ENCODE data around the gene CRLF1. TPM values are rescaled to one million over a fixed set of nuclear protein-coding genes. Genes with fewer than 3 reads are reported as not detected.

CRLF1 gene
- total RNA-seq, 4 donors from 2014 or later: 14.9 to 61.6 (median 35.3) TPM

- no peak for DNase-seq
- Histone ChIP-seq H3K27ac (no peak overlapping the region), H3K4me1 (peaks cover 10 to 13% of the 10 kb centered on the region in 2 donors), H3K27me3 (no peaks in the 10 kb centered on the region), H3K9me3 (no peaks in the 10 kb centered on the region), H3K4me3 (no peak overlapping the region), H3K36me3 (peaks cover 0 to 55% of the 10 kb centered on the region in 2 donors)
- intact Hi-C loops (cut with DNase I; ENCODE audit: low total_unique reads) (no loop called here), in situ Hi-C loops (cut with MboI; ENCODE audit: low sequenced_read_pairs in 4 of 4) (loop anchor here in 1 of 4 donors (25.0 kb wide), 1 partner anchor 106 kb away; no protein-coding TSS in a partner anchor)
- ATAC-seq: no peak
- TF ChIP-seq POLR2A (IDR thresholded peaks at IDR 0.05): no peak
Observed at GRCh38 chr19:18568367-18568766, 38.2 kb downstream of the CRLF1 start.

GRCh38 chr19:18566953-18567352 lies 39.6 kb downstream of the CRLF1 start:
- no peak overlapping the region for H3K27ac ChIP-seq
- no peaks in the 10 kb centered on the region for H3K9me3 ChIP-seq
- H3K4me3 ChIP-seq: no peak overlapping the region
- in situ Hi-C loops (cut with MboI; ENCODE audit: low sequenced_read_pairs in 4 of 4) (loop anchor here in 1 of 4 donors (25.0 kb wide), 1 partner anchor 105 kb away; no protein-coding TSS in a partner anchor), intact Hi-C loops (cut with DNase I; ENCODE audit: low total_unique reads) (no loop called here)
- ATAC-seq: no peak
- H3K27me3 ChIP-seq: no peaks in the 10 kb centered on the region
- no peak for DNase-seq
- TF ChIP-seq POLR2A (IDR thresholded peaks at IDR 0.05) (no peak), CTCF (IDR thresholded peaks at IDR 0.05 in 4 of 5, conservative IDR thresholded peaks at IDR 0.05 in 1 of 5) (no peak)
- no peaks in the 10 kb centered on the region for H3K4me1 ChIP-seq
- H3K36me3 ChIP-seq: peaks cover 0 to 58% of the 10 kb centered on the region in 2 donors

GRCh38 chr19:18562086-18562485 lies 44.5 kb downstream of the CRLF1 start:
- Histone ChIP-seq H3K36me3 (peaks cover 0 to 42% of the 10 kb centered on the region in 2 donors), H3K9me3 (no peaks in the 10 kb centered on the region), H3K4me3 (no peak overlapping the region), H3K27me3 (no peaks in the 10 kb centered on the region), H3K27ac (peak overlapping the region; percentile 67 to 95 (median 72)), H3K4me1 (peaks cover 0 to 15% of the 10 kb centered on the region in 2 donors)
- intact Hi-C loops (cut with DNase I; ENCODE audit: low total_unique reads): no loop called here
- in situ Hi-C loops (cut with MboI; ENCODE audit: low sequenced_read_pairs in 4 of 4): loop anchor here in 1 of 4 donors (25.0 kb wide), 1 partner anchor 100 kb away; no protein-coding TSS in a partner anchor
- no peak for DNase-seq
- no peak for ATAC-seq
- TF ChIP-seq POLR2A (IDR thresholded peaks at IDR 0.05) (no peak), CTCF (IDR thresholded peaks at IDR 0.05 in 4 of 5, conservative IDR thresholded peaks at IDR 0.05 in 1 of 5) (no peak)

DNA sequence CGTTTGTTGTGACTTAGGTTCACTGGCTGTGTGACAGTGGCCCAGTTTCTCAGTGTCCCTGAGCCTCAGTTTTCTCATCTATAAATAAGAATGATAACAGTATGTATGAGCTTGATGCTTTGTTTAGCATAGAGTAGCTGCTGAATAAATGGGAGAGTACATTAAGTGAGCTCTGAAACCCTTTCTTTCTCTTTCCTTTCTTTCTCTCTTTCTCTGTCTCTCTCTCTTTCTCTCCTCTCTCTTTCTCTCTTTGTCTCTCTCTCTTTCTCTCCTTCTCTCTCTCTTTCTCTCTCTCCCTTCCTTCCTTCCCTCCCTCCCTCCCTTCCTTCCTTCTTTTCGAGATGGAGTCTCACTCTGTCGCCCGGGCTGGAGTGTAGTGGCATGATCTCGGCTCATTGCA lies 46.9 kb downstream of the CRLF1 start:
- Histone ChIP-seq H3K9me3 (no peaks in the 10 kb centered on the region), H3K4me1 (peaks cover 0 to 17% of the 10 kb centered on the region in 2 donors), H3K27me3 (no peaks in the 10 kb centered on the region), H3K27ac (peak overlapping the region; percentile 45 to 98 (median 96)), H3K4me3 (peak overlapping the region in 1 of 4 donors; percentile 13), H3K36me3 (peaks cover 0 to 19% of the 10 kb centered on the region in 2 donors)
- no peak for ATAC-seq
- in situ Hi-C loops (cut with MboI; ENCODE audit: low sequenced_read_pairs in 4 of 4) (loop anchor here in 1 of 4 donors (25.0 kb wide), 1 partner anchor 97 kb away; no protein-coding TSS in a partner anchor), intact Hi-C loops (cut with DNase I; ENCODE audit: low total_unique reads) (loop anchor here (5.0 kb wide), 1 partner anchor 92 kb away; no protein-coding TSS in a partner anchor)
- no peak for DNase-seq
- TF ChIP-seq CTCF (IDR thresholded peaks at IDR 0.05 in 4 of 5, conservative IDR thresholded peaks at IDR 0.05 in 1 of 5): no peak
- no peak for TF ChIP-seq POLR2A (IDR thresholded peaks at IDR 0.05)

DNA sequence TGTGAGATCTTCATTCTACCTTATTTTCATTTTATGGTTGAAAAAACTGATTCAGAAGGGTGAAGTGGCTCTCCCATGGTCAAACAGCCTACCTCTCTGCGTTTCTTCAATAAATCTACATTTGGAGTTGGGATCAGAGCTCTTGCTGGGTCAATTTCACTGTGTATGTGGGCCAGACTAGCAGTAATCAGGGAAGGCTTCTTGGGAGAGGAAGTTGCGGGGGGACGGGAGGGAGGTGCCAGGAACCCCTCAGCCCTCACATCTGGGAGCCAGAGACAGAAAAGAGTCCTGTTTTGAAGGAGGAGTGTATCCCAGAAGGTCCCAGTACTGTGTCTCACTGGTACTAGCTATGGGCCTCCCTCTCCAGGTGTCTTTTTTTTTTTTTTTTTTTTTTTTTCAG lies 48.0 kb downstream of the CRLF1 start:
- in situ Hi-C loops (cut with MboI; ENCODE audit: low sequenced_read_pairs in 4 of 4): loop anchor here in 1 of 4 donors (25.0 kb wide), 1 partner anchor 96 kb away; no protein-coding TSS in a partner anchor
- ATAC-seq (no peak), DNase-seq (no peak)
- intact Hi-C loops (cut with DNase I; ENCODE audit: low total_unique reads): loop anchor here (5.0 kb wide), 1 partner anchor 91 kb away; no protein-coding TSS in a partner anchor
- Histone ChIP-seq H3K27ac (peak overlapping the region; percentile 95 to 98 (median 96)), H3K36me3 (peaks cover 0 to 9% of the 10 kb centered on the region in 2 donors), H3K4me1 (peaks cover 0 to 17% of the 10 kb centered on the region in 2 donors), H3K27me3 (no peaks in the 10 kb centered on the region), H3K9me3 (no peaks in the 10 kb centered on the region), H3K4me3 (peak overlapping the region; percentile 82 to 91 (median 88))
- TF ChIP-seq POLR2A (IDR thresholded peaks at IDR 0.05): no peak
- no peak for TF ChIP-seq CTCF (IDR thresholded peaks at IDR 0.05 in 4 of 5, conservative IDR thresholded peaks at IDR 0.05 in 1 of 5)

Data from gastrocnemius medialis (tissue), 4 donors.